ENCODE data around the gene CHST2.

DNA sequence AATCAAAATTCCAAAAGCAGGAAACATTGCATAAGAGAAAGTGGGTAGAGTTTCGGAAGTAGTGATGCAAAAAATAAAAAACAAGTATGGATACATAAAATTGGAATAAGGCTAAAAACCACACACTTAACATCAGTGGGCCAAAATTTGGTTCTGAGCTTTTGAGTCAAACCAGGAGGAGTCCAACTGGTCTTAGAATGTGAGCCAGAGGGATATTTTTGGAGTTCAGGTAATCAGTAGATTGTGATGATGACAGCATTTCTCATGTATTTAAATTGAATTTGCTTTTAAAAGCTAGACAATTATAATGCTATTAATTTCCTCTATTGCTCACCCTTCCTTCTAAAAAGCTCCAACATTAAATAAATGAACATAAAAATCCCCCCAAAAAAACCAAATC lies 38.2 kb upstream of the CHST2 start:
- TF ChIP-seq EZH2 (IDR thresholded peaks at IDR 0.05; ENCODE audit: low read length, missing control alignments): no peak
- TF ChIP-seq, protein P1, sequence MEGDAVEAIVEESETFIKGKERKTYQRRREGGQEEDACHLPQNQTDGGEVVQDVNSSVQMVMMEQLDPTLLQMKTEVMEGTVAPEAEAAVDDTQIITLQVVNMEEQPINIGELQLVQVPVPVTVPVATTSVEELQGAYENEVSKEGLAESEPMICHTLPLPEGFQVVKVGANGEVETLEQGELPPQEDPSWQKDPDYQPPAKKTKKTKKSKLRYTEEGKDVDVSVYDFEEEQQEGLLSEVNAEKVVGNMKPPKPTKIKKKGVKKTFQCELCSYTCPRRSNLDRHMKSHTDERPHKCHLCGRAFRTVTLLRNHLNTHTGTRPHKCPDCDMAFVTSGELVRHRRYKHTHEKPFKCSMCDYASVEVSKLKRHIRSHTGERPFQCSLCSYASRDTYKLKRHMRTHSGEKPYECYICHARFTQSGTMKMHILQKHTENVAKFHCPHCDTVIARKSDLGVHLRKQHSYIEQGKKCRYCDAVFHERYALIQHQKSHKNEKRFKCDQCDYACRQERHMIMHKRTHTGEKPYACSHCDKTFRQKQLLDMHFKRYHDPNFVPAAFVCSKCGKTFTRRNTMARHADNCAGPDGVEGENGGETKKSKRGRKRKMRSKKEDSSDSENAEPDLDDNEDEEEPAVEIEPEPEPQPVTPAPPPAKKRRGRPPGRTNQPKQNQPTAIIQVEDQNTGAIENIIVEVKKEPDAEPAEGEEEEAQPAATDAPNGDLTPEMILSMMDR (conservative IDR thresholded peaks at IDR 0.05 in 1 of 2, IDR thresholded peaks at IDR 0.05 in 1 of 2; ENCODE audit: low read depth in 1 of 2, low read length in 2 of 2): no peak

All from fibroblast of lung (primary cell).